GM19193 (cell line): ENCODE data around the gene TARBP2.

ENCODE experiments used
- POLR2A ChIP-seq: IDR thresholded peaks from 4 replicates; pipeline ENCODE4 v1.6.1; 2011; ENCODE audit not compliant: insufficient read depth, insufficient read length; ENCODE audit errors: extremely low read depth

Gene TARBP2

DNA sequence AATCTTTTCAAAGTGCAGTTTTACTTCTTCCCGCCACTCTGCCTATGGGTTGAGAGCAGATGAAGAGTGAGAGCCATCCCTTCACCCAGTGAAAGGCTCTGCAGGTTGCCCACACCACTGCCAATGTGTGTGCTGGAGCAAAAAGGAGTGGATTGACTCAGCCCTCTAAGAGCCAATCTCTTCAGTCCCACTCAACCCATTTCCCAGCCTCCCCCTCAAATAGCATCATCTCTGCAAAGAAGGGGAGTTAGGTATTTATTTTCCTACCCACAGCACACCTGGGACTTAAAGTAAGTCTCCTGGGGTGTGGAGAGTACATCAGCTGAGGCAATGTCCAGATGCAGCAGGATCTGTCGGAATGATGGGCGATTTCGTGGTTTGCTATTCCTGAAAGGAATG lies 17.1 kb upstream of the TARBP2 start:
- TF ChIP-seq POLR2A, result no peak

GRCh38 chr12:53484686-53485575 lies 16.2 kb upstream of the TARBP2 start:
- TF ChIP-seq POLR2A, result peak; percentile 36

GRCh38 chr12:53485955-53486735 lies 14.9 kb upstream of the TARBP2 start:
- no peak for TF ChIP-seq POLR2A

DNA sequence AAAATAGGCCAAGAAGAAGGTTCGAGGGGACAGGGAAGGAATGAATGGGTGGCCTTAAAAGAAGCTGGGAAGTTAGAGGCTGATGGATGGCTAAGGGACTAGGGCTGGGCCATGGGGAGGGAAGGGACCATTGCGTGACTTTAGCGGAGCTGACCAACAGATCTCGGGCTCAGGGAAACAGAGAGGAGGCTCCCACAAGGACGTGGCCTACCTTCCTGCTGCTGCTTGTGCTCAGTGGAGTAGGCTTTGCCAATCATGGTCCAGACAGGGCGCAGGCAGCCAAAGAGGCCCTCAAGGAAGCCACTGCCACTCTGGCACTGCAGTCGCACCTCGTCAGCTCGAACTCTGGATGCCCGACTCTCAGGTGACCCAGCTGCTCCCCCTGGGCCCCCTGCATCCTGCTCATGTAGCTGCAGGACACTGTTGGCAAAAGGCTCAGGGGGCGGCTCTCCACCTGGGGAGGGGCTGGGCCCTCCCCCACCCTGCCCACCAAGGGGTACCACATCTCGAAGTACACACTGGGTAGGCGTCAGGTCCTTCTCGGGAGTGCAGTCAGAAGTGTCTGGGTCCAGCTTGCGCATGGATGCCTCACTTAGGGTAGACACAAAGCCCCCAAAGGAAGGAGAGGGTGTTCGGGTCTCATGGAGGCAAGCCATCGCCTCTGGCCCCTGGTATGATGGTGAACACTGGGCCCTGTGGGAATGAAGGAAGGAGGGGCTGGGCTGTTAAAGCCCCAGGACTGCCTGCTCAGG lies 14.2 kb upstream of the TARBP2 start:
- no peak for TF ChIP-seq POLR2A

DNA sequence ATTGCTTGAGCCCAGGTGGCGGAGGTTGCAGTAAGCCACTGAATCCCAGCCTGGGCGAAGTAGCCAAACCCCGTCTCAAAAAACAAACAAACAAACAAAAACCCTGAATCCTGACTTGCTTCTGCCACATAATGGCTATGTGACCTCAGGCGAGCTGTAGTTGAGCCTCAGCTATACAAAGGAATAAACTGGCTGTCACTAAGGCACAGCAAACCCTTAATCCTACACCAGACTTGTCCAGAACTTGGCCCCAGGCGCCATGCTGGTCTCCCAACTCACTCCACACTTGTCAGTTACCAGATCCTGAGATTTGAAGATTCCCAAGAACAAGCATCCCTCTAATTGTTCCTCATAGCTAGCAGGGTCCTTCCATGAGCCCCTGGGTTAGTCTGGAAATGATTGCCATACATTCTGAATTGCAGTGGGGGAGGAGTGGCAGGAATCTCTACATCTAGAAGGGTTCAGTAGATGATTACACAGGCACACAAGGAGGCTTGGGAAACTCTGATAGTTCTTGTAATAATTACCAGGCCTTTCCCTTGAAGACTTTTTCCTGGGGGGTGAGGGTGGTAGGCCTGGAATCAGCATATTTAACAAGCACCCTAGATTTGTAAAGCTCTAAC lies 11.7 kb upstream of the TARBP2 start:
- no peak for TF ChIP-seq POLR2A

GRCh38 chr12:53492188-53492587 lies 8.9 kb upstream of the TARBP2 start:
- no peak for TF ChIP-seq POLR2A

DNA sequence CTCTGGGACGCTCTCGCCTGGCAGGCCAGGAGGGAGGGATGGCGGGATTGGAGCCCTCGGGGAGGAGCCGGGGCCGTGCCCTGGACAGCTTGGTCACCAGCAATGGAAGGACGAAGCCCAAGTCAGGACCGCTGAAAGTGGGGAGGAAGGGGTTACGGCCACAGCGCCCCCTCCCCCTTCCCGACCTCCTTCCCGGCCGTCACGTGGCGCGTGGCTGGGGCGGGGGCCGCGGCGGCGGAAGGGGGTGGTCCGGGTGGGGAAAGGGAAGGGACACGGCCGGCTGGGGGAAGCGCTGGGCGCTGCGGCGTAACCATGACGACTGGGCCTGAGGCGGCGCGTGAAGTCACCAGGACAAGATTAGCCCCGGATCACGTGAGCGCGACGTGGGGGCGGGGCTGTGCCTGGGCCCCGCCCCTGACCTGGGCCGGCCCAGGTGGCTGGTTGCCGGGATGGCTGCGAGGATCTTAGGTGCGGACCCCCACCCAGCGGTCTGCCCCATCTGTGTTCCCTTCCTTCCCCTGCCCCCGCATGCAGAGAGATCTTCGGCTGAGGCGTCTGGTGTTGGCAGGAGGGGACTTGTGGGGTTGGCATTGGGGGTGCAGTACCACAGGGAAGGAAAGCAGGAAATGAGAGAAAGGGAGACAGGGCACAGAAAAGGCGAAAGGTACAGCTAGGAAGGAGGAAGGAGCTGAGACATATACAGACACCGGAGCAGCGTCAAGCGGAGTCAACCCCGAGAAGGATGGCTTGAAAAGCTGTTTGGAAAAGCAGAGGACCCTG lies 8.1 kb upstream of the TARBP2 start:
- TF ChIP-seq POLR2A, result peak; percentile 85

DNA sequence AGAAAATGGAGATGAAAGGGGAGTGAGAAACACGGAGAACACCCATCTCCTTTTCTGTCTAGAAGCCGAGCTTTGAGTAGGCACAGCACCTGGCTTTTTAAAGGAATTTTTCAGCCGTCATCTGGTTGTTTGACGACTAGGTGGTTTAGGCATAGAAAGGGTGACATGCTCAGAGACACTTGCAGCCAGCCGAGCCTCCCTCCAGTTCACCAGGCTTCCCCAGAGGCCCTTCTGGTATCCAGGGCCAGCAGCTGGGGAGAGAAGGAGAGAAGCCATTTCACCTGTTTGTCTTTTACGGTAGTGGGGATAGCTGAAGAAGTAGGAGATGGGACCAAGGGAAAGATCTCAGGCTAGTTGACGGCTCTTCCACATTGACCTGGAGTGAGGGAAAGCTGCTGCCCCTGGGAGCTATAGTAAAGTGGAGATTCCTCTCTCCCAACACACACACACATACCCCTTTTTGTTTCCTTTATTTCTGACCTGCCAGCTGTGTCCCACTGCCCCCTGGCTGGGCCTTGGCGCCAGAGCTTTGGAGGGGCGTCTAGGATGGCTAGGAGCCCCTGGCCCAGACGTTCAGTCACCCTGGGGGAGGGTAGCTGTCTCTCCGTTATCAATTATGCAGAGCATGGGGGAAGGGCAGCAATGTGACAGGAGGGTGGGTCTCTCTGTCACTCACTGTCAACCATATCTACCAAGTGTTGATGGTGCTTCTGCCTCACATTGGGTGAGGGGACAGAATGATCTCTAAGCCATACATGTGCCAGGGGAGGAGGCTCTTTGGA lies 7.3 kb upstream of the TARBP2 start:
- TF ChIP-seq POLR2A, result no peak

DNA sequence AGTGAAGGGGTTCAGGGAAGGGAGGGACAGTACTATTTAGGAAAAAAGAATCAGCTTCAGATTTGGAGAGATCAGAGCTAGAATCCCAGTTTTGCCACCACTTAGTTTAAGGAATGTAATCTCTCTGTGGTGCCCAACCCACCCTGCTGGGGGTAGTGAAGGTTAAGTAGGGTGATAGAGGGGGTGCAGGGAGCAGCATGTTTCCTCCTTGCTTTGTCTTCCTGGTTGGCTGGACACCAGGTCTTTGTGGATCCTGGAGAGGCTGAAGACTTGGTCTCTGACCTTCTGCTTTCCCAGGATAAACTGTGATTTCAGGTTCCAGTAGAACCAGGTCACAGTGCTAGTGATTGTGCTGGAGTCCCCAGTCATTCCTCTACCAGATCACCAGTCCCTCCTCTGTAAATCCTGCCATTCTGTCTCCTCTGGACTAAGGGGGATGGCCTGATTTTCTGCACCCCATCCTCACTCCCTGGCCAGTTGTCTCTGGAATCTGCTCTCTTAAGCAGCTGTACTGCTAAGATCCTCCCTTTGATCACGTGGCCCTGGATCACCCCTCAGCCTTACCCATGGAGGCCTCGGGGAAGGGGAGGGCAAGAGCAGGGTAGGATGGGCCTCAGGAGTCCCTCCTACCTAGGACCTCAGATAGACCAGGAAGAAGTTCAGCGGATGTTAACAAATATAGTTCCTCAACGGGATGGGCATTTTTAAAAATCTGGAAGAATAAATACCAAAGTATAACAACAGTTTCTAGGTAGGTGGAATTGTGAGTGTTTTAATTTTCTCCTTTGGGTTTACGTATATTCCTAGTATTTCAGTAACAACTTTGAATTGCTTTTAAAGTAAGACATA lies 5.0 kb upstream of the TARBP2 start:
- no peak for TF ChIP-seq POLR2A

GRCh38 chr12:53496752-53497032 lies 4.4 kb upstream of the TARBP2 start:
- TF ChIP-seq POLR2A, result no peak

GRCh38 chr12:53497461-53497860 lies 3.6 kb upstream of the TARBP2 start:
- TF ChIP-seq POLR2A, result no peak

- TF ChIP-seq POLR2A, result no peak
Observed at GRCh38 chr12:53498235-53498630, 2.9 kb upstream of the TARBP2 start.
